Transverse colon (tissue), 4 donors: Measurements from ENCODE around the gene WIPF2.

ENCODE experiments used
- CTCF ChIP-seq, 5 experiments: fragments of 200-600 bp in 3 of 5; fragments of 450-650 bp in 2 of 5; sonication (generic) in 3 of 5; IDR thresholded peaks; 1 replicate in 2 of 5; 2 replicates in 3 of 5; pipeline ENCODE4 v1.5.1; 2016 to 2017; ENCODE audit warnings: antibody characterized with exemption in 5 of 5, inconsistent platforms in 3 of 5, mild to moderate bottlenecking in 2 of 5, moderate library complexity in 1 of 5
- EP300 ChIP-seq: sonication (generic); formaldehyde crosslinking; IDR thresholded peaks from one replicate; pipeline ENCODE4 v1.6.1; 2017; ENCODE audit warnings: antibody characterized with exemption, low read depth
- POLR2A ChIP-seq: fragments of 450-650 bp; IDR thresholded peaks from one replicate; pipeline ENCODE4 v1.6.1; 2016; ENCODE audit warnings: antibody characterized with exemption, mild to moderate bottlenecking, moderate library complexity
- POLR2AphosphoS5 ChIP-seq, 3 donors: sonication (generic); formaldehyde crosslinking; IDR thresholded peaks; one replicate each; pipeline ENCODE4 v1.6.1; 2016; ENCODE audit warnings: antibody characterized with exemption in 3 of 3

- TF ChIP-seq CTCF (IDR thresholded peaks at IDR 0.05) (peak in 1 of 5 experiments; percentile 22), POLR2A (peak; percentile 69), POLR2AphosphoS5 (IDR thresholded peaks at IDR 0.05) (peak; percentile 86 to 90 (median 87)), EP300 (no peak)
Measured at GRCh38 chr17:40317880-40318829, 99.1 kb downstream of the WIPF2 start.
